Right atrium auricular region (tissue), 2 donors: ENCODE data around the gene METTL27. TPM values are rescaled to one million over a fixed set of nuclear protein-coding genes. Genes with fewer than 3 reads are reported as not detected.
"Not testable (repeated sequence)": the region's sequence is repeated elsewhere in the genome, so short reads cannot be mapped to it uniquely, and the experiment has no call there.

Source experiments
- DNase-seq: peaks from one replicate; pipeline ENCODE4 v3.0.0-alpha.2; 2019; ENCODE audit warnings: low spot score
- H3K27ac ChIP-seq, 2 donors: fragments of 200-600 bp; sonication (generic); 1 replicate in 1 of 2; 2 replicates in 1 of 2; pipeline ENCODE4 v1.5.1; 2016 to 2019
- H3K27me3 ChIP-seq, 2 donors: fragments of 200-600 bp; sonication (generic); one replicate each; pipeline versions ENCODE4 v1.5.1 to v1.6.0; 2017 to 2019
- H3K36me3 ChIP-seq: fragments of 200-600 bp; sonication (generic); one replicate; pipeline ENCODE4 v1.5.1; 2016
- H3K4me1 ChIP-seq, 2 donors: fragments of 200-600 bp; sonication (generic); one replicate each; pipeline versions ENCODE4 v1.5.1 to v1.6.0; 2017 to 2019
- H3K4me3 ChIP-seq, 2 donors: fragments of 200-600 bp; sonication (generic); 1 replicate in 1 of 2; 2 replicates in 1 of 2; pipeline ENCODE4 v1.5.1; 2017 to 2019; ENCODE audit warnings: mild to moderate bottlenecking in 1 of 2, moderate library complexity in 1 of 2
- H3K9me3 ChIP-seq, 2 donors: fragments of 200-600 bp; sonication (generic); one replicate each; pipeline ENCODE4 v1.5.1; 2019
- CTCF ChIP-seq, 2 donors: fragments of 200-600 bp; sonication (generic); IDR thresholded peaks; one replicate each; pipeline ENCODE4 v1.5.1; 2019; ENCODE audit warnings: antibody characterized with exemption in 2 of 2
- total RNA-seq, 2 donors: library from RNA; depleted of rRNA; stranded (reverse); fragments of >200 nt; gene quantifications; one replicate each; pipeline ENCODE4 v1.1.0, GENCODE V29; 2016

METTL27 gene
- total RNA-seq, 2 donors from 2014 or later = 0.39 TPM; not detected in 1

GRCh38 chr7:73799282-73800141 lies 42.8 kb downstream of the METTL27 start:
- TF ChIP-seq CTCF (IDR thresholded peaks at IDR 0.05) = no peak
- Histone ChIP-seq H3K36me3 (no peaks in the 10 kb centered on the region), H3K9me3 (no peaks in the 10 kb centered on the region), H3K27me3 (no peaks in the 10 kb centered on the region), H3K4me1 (no peaks in the 10 kb centered on the region), H3K4me3 (no peak overlapping the region), H3K27ac (no peak overlapping the region)
- no peak for DNase-seq

- H3K4me1 ChIP-seq, H3K27me3 ChIP-seq, H3K36me3 ChIP-seq, DNase-seq, H3K27ac ChIP-seq, H3K9me3 ChIP-seq, H3K4me3 ChIP-seq: not testable (repeated sequence)
Observed at GRCh38 chr7:73797176-73797575, 45.1 kb downstream of the METTL27 start.

GRCh38 chr7:73796656-73797055 lies 45.7 kb downstream of the METTL27 start:
- not testable (repeated sequence) for H3K27ac ChIP-seq, H3K4me1 ChIP-seq, H3K36me3 ChIP-seq, DNase-seq, H3K4me3 ChIP-seq, H3K27me3 ChIP-seq, H3K9me3 ChIP-seq

- not testable (repeated sequence) for H3K27me3 ChIP-seq, H3K36me3 ChIP-seq, H3K4me3 ChIP-seq, DNase-seq, H3K27ac ChIP-seq, H3K4me1 ChIP-seq, H3K9me3 ChIP-seq
Observed at GRCh38 chr7:73795188-73795587, 47.1 kb downstream of the METTL27 start.

GRCh38 chr7:73791170-73791690 lies 51.1 kb downstream of the METTL27 start:
- not testable (repeated sequence) for H3K4me3 ChIP-seq, H3K27me3 ChIP-seq, H3K4me1 ChIP-seq, H3K9me3 ChIP-seq, DNase-seq, H3K36me3 ChIP-seq, H3K27ac ChIP-seq

- Histone ChIP-seq H3K4me3 (no peak overlapping the region), H3K4me1 (no peaks in the 10 kb centered on the region), H3K9me3 (no peaks in the 10 kb centered on the region), H3K27me3 (no peaks in the 10 kb centered on the region), H3K36me3 (no peaks in the 10 kb centered on the region), H3K27ac (no peak overlapping the region)
- DNase-seq = no peak
- no peak for TF ChIP-seq CTCF (IDR thresholded peaks at IDR 0.05)
Observed at GRCh38 chr7:73789051-73789450, 53.3 kb downstream of the METTL27 start.

- not testable (repeated sequence) for H3K27ac ChIP-seq, H3K27me3 ChIP-seq, DNase-seq, H3K4me1 ChIP-seq, H3K4me3 ChIP-seq, H3K36me3 ChIP-seq, H3K9me3 ChIP-seq
Observed at GRCh38 chr7:73787786-73788048, 54.6 kb downstream of the METTL27 start.

- Histone ChIP-seq H3K36me3 (no peaks in the 10 kb centered on the region), H3K27me3 (no peaks in the 10 kb centered on the region), H3K4me3 (no peak overlapping the region), H3K9me3 (no peaks in the 10 kb centered on the region), H3K4me1 (no peaks in the 10 kb centered on the region), H3K27ac (no peak overlapping the region)
- no peak for DNase-seq
- TF ChIP-seq CTCF (IDR thresholded peaks at IDR 0.05) = no peak
Observed at GRCh38 chr7:73786588-73786987, 55.7 kb downstream of the METTL27 start.

Other genes starting within 250 kb of the METTL27 start
- 1 to 10 TPM in 1 of 2 donors, under 1 TPM in 1; 0.41 to 1.3 TPM for gene MLXIPL, start 218.0 kb downstream of the METTL27 start, total RNA-seq
- gene VPS37D, start 174.7 kb downstream of the METTL27 start, total RNA-seq = 1 to 10 TPM; 1.6 to 2.2 TPM
- 10 to 100 TPM in 1 of 2 donors, 1 to 10 TPM in 1; 6.3 to 12.9 TPM for gene DNAJC30, start 159.1 kb downstream of the METTL27 start, total RNA-seq
- gene BUD23, start 158.9 kb downstream of the METTL27 start, total RNA-seq = 10 to 100 TPM; 58.9 to 60.9 TPM
- gene STX1A, start 122.8 kb downstream of the METTL27 start, total RNA-seq = 1 to 10 TPM; 2.6 TPM
- 10 to 100 TPM; 15.5 to 31.5 TPM for gene ABHD11, start 103.7 kb downstream of the METTL27 start, total RNA-seq
- not detected for gene CLDN3, start 72.2 kb downstream of the METTL27 start, total RNA-seq
- under 1 TPM in 1 of 2 donors, not detected in 1; 0.41 TPM for gene CLDN4, start 11.5 kb downstream of the METTL27 start, total RNA-seq
- gene TMEM270, start 18.6 kb upstream of the METTL27 start, total RNA-seq = not detected
- 100 to 1,000 TPM; 138 to 149 TPM for gene ELN, start 185.7 kb upstream of the METTL27 start, total RNA-seq
- 10 to 100 TPM in 1 of 2 donors, 1 to 10 TPM in 1; 9.4 to 14.7 TPM for gene LIMK1, start 241.3 kb upstream of the METTL27 start, total RNA-seq